GM10266 (cell line): ENCODE data around the gene VPS37B.
A peak's percentile ranks its signal among the peaks of the same experiment; 100 is the strongest.

Experiments used
- DNase-seq: peaks from one replicate; pipeline ENCODE4 v3.0.0; 2012; ENCODE audit errors: extremely low spot score
- CTCF ChIP-seq: IDR thresholded peaks from 2 replicates; pipeline ENCODE4 v1.5.1; 2012; ENCODE audit warnings: mild to moderate bottlenecking, low read depth; ENCODE audit not compliant: control insufficient read depth, insufficient read depth; ENCODE audit errors: missing control alignments

Gene VPS37B

GRCh38 chr12:122884860-122885259, 11.1 kb downstream of the VPS37B start:
- DNase-seq = no peak
- no peak for TF ChIP-seq CTCF

- DNase-seq = no peak
- no peak for TF ChIP-seq CTCF
Measured at GRCh38 chr12:122884091-122884826, 11.7 kb downstream of the VPS37B start.

GRCh38 chr12:122882908-122883558, 12.9 kb downstream of the VPS37B start:
- DNase-seq = no peak
- TF ChIP-seq CTCF = no peak

GRCh38 chr12:122880668-122881067, 15.3 kb downstream of the VPS37B start:
- TF ChIP-seq CTCF = peak; percentile 36
- no peak for DNase-seq

GRCh38 chr12:122880155-122880667, 15.7 kb downstream of the VPS37B start:
- DNase-seq = no peak
- no peak for TF ChIP-seq CTCF

GRCh38 chr12:122878780-122879612, 16.9 kb downstream of the VPS37B start:
- DNase-seq = no peak
- TF ChIP-seq CTCF = no peak
